DMS114 treated with DMSO at 0.1 percent for 48 hours (cell line): ENCODE results near the gene SOD1.
"Not testable (repeated sequence)": the region's sequence is repeated elsewhere in the genome, so short reads cannot be mapped to it uniquely, and the experiment has no call there.

ENCODE experiments used
- DNase-seq: peaks from one replicate; lab custom pipeline; 2025; ENCODE audit not compliant: unreplicated experiment; lab: John Stamatoyannopoulos, UW

The SOD1 gene

DNA sequence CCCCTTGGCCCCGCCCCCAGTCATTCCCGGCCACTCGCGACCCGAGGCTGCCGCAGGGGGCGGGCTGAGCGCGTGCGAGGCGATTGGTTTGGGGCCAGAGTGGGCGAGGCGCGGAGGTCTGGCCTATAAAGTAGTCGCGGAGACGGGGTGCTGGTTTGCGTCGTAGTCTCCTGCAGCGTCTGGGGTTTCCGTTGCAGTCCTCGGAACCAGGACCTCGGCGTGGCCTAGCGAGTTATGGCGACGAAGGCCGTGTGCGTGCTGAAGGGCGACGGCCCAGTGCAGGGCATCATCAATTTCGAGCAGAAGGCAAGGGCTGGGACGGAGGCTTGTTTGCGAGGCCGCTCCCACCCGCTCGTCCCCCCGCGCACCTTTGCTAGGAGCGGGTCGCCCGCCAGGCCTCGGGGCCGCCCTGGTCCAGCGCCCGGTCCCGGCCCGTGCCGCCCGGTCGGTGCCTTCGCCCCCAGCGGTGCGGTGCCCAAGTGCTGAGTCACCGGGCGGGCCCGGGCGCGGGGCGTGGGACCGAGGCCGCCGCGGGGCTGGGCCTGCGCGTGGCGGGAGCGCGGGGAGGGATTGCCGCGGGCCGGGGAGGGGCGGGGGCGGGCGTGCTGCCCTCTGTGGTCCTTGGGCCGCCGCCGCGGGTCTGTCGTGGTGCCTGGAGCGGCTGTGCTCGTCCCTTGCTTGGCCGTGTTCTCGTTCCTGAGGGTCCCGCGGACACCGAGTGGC lies at the start of gene SOD1:
TSS of gene SOD1 (plus strand) at position 158 of the 723 bp plus-strand sequence. CDS start at position 235, 77 bp downstream.
- DNase-seq, result peak; percentile 82

DNA sequence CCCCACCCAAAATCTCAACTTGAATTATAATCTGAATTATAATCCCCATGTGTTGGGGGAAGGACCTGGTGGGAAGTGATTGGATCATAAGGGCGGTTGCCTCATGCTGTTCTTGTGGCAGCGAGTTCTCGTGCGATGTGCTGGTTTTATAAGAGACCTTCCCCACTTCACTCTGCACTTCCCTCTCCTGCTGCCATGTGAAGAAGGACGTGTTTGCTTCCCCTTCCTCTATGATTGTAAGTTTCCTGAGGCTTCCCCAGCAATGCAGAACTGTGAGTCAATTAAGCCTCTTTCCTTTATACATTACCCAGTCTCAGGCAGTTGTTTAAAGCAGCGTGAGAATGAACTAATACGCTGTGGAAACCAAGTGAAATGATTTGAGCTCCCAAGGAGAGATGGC lies 48.0 kb upstream of the SOD1 start:
- no peak for DNase-seq

DNA sequence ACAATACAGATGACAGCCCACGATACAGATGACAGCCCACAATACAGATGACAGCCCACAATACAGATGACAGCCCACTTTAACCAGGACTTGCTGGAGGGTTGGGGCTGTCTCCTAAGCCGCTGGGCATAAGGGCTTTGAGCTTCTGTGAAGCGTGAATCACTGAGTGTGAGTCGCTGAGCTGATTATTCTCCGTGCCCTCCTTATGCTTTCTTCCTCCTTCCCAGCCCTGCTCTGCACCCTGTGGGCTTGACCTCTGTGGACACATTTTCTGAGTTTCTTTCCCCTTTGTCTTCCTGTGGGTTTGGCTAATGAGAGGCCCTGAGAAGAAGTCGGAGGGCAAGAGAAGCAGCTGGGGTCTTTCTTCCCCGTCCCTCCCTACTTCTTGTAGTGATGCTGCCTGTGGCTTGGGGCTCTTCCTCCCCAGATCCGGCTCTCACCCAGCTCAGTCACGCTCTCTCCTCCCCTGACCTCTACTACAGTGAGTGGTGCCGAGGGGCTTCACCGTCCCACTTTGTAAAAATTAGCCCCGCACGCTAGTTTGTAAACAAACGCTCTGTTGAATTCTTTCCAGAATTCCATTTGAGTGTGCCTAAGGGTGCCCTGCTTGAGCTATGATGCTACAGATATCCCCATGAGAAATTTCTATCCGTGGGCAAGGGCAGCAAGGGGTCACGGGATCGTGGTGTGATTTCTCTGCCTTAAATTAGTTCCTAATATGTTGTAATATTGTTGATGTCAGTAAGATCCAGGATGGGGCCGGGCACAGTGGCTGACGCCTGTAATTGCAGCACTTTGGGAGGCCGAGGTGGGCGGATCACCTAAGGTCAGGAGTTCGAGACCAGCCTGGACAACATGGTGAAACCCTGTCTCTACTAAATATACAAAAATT lies 46.4 kb upstream of the SOD1 start:
- DNase-seq, result no peak

DNA sequence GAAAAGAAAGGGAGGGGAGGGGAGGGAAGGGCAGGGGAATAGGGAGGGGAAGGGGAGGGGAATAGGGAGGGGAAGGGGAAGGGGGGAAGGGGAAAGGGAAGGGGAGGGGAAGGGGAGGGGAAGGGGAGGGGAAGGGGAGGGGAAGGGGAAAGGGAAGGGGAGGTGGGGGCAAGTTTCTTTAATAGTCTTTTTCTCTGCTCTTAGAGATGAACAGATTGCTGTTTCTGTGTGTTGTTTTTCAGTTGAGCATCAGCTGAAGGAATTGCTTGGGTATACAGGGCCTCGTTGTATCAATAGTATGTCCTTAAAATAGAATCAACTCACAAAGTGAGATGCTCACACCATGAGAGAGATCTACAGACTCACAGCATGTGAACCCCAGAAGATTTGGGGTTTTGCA lies 44.8 kb upstream of the SOD1 start:
- no peak for DNase-seq

DNA sequence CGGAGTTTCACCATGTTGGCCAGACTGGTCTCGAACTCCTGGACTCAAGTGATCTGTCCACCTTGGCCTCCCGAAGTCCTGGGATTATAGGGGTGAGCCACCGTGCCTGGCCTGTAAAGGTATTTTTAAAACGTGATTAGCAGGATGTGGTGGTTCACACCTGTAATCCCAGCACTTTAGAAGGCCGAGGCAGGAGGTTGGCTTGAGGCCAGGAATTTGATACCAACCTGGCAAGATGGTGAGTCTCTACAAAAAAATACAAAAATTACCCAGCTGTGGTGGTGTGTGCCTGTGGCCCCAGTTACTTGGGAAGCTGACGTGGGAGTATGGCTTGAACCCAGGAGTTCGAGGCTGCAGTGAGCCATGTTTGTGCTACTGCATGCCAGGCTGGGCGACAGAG lies 43.3 kb upstream of the SOD1 start:
- no peak for DNase-seq

DNA sequence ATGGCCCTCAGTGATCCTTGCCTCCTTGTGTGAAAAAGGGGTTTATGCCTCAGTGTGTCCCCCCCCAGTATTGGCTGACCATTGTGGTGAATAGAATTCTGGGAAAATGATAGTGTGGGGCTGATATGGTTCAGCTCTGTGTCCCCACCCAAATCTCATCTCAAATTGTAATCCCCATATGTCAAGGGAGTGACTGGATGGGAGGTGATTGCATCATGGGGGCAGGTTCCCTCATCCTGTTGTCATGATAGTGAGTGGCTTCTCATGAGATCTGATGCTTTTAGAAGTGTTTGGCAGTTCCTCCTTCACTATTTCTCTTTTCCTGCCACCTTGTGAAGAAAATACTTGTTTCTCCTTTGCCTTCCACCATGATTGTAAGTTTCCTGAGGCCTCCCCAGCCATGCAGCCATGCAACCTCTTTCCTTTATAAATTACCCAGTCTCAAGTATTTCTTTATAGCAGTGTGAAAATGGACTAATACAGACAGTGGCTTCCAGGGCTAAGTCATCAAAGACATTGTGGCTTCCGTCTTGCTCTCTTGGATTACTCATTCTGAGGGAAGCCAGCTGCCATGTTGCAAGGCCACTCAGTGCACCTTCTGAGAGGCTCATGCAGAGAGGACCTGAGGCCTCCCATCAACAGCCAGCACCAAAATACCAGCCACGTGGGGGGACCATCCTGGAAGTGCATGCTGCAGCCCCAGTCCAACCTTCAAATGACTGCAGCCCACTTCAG lies 40.6 kb upstream of the SOD1 start:
- no peak for DNase-seq

DNA sequence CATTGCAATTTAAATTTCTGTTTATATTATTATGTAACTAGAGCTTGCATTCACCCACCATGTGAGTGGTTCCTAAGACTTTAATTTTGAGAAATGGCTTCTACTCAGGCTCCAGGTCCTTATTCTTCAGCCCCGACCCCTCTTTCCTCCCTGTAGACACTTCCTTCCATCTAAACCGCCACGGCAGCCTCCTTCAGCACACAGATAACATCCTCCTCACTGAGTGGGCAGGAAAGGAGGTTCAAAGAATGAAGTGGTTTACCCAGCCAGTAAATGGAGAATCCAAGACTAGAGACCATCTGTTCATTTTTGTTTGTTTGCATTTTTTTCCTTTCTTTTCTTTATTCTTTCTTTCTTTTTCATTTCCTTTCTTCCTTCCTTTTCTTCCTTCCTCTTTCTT lies 37.1 kb upstream of the SOD1 start:
- no peak for DNase-seq

DNA sequence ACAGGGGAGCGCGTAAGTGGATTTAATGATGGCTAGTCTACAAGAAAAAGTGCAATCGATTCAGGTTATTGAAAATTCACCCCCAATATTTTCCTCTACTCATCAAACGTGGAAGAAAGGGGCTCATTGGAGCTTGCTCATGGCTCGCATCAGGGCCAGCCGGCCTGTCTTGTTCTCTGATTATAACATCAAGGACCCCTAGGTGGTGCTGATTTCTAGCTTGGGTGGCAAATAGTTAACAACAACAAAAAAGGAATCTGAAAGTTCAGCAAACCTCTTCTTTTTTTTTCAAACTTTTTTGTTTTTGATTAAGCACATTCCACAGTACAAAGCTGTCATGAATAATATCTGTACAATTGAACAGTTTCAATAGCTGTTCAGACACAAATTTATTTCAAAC lies 35.8 kb upstream of the SOD1 start:
- DNase-seq, result no peak

DNA sequence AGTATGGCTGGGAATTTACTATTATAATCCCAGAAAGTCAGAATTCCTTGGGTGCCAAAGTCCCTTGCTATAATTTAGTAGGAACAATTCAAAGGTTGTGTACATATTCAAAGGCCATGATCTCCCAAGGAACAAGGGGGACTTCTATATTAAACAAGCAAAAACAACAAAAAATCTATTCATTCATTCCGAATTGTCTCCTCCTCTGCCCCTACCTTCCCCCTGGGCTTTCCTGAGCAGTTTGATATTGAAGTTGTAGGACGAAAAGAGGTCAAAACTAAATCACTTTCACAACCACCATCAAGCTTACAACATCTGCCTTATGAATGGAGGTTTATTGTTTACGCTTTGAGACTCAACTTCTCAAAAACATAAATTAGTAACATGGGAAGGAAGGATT lies 35.3 kb upstream of the SOD1 start:
- DNase-seq, result no peak

DNA sequence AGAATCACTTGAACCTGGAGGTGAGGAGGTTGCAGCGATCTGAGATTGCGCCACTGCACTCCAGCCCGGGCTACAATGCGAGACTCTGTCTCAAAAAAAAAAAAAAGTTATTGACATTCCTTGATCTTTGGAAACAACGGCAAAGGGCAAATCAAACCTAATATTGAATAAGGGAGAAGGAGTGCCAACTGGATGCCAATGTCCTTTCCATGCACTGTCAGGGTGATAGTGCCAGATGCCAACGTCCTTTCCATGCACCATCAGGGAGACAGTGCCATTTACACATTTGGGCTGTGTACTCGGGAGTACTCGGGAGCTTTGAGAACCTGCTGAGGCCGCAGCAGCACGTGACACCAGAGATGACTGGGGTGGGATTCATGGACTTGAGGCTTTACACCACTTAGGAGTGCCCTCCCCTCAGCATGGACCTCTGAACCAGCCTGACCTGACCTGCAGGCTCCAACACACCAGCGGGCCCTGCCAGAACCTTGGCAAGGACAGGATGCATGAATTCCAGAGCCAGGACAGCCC lies 34.5 kb upstream of the SOD1 start:
- DNase-seq, result no peak

DNA sequence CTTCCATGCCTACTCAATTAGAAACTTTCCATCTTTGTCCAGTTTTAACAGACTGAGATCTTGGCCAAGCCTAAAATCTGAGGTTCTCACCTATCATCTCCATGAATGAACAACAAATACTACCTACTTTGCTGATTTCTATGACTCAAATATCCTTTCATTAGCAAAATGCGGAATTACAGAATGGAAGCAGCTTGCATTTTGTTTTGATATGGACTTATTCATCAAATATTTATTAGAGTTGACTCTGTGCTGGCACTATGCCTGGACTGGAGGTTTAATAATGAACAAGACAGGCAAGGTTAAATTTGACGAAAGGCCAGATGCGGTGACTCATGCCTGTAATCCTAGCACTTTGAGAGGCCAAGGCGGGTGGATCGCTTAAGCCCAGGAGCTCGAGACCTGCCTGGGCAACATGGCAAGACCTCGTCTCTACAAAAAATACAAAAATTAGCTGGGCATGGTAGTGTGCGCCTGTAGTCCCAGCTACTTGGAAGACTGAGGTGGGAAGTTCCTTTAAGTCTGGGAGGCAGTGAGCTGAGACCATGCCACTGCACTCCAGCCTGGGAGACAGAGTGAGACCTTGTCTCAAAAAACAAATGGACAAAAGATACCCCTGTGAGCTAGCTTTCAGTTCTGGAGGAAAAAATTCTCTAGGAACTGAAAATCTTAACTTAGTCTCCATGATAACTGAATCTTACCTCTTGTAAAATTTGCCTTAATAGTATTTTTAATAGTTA lies 29.4 kb upstream of the SOD1 start:
- no peak for DNase-seq

DNA sequence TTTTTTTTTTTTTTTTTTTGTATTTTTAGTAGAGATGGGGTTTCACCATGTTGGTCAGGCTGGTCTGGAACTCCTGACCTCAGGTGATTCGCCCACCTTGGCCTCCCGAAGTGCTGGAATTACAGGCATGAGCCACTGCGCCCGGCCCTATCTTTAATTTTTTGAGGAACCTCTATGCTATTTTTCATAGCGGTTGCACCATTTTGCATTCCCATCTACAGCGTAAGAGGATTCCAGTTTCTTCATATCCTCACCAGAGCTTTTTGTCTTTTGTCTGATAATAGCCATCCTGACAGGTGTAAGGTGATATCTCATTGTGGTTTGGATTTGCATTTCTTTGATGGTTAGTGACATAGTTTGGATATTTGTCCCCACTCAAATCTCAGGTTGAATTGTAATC lies 27.6 kb upstream of the SOD1 start:
- DNase-seq, result not testable (repeated sequence)

DNA sequence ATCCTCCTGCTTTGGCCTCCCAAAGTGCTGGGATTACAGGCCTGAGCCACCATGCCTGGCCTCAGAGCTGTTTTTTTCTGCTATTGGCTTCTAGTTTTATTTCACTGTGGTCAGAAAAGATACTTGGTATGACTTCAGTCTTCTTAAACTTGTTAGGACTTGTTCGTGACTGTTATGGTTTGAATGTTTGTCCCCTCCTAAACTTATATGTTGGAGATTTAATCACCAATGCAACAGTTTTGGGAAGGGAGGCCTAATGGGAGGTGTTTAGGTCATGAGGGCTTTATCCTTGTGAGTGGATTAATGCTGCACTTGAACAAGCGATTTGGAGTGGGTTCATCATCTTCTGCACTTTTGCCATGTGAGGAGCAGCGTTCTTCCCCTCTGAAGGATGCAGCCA lies 24.5 kb upstream of the SOD1 start:
- DNase-seq, result no peak

DNA sequence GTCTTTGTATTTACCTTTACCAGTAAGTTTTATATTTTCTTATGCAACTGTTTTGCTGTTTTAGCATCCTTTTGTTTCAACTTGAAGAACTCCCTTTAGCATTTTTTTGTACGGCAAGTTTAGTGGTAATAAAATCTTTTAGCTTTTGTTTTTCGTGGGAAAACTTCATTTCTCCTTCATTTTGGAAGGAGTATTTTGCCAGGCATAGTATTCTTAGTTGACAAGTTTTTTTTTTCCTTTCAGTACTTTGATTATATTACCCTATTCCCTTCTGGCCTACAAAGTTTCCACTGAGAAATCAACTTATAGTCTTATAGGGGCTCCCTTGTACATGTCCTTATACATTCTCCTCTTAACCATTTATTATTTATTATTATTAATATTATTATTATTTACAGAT lies 22.6 kb upstream of the SOD1 start:
- no peak for DNase-seq

DNA sequence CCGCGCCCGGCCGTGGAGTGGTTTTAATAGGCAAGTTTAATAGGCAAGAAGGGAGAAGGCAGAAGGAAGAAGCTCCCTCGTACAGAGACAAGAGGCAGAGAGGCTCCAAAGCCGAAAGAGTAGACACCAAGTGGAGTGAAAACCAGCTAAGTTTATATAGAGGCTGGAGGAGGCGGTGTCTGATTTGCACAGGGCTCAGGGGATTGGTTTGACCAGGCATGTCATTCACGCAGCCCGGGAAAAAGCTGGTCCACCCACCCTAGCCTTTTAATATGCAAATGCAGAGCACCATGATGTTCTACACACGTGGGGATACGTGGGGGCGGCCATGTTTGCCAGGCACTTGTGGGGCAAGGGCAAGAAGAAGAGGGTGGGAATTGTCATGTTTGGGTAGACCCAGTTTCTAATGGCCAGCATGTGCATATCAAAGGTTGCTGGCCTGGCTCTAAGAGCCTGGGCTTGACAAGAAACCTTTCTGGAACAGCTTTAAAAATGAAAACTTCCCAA lies 18.0 kb upstream of the SOD1 start:
- no peak for DNase-seq

DNA sequence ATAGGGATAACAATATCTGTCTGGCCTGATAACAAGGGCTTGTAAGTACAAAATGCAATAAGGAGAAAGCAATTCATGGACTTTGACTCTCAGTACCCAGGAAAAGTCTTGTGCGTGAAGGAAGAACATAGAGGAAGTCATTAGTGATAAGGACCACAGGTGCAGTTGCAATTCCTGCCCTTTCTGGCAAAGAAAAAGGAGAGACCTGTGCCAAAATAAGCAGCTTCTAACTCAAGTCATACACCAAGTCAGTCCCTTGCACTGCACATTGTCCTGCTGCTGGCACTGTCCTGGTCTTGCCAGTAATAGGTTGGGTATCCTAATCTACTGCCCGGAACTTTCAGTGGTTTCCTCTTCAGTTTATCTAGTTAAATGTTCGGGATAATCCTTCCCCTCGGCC lies 14.8 kb upstream of the SOD1 start:
- DNase-seq, result no peak

DNA sequence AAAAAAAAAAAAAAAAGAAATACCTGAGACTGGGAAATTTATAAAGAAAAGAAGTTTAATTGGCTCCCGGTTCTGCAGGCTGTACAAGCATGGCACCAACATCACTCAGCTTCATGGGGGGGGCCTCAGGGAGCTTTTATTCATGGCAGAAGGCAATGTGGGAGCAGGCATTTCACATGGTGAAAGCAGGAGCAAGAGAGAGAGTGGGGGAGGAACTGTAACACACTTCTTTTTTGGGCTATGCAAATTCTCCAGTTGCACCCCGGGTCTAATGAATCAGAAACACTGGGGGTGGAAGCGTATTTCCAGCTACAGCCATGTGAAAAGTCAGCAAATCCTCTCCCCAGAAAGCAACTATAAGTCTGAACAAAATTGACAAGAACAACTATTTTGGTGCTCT lies 11.8 kb upstream of the SOD1 start:
- DNase-seq, result no peak

DNA sequence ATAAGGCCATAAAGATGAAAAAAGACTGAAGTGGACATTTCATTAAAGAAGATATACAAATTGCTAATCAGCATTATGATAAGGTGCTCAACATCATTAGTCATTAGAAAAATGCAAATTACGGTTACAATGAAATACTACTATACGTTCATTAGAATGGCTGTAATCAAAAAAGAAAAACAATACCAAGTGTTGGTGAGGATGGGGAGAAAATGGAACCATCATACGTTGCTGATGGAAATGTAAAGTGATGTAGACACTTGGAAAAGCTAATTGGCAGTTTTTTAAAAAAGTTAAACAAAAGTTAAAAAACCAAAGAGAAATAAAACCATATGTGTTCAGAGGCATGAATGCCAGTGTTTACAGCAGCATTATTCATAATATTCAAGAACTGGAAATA lies 8.6 kb upstream of the SOD1 start:
- DNase-seq, result no peak

DNA sequence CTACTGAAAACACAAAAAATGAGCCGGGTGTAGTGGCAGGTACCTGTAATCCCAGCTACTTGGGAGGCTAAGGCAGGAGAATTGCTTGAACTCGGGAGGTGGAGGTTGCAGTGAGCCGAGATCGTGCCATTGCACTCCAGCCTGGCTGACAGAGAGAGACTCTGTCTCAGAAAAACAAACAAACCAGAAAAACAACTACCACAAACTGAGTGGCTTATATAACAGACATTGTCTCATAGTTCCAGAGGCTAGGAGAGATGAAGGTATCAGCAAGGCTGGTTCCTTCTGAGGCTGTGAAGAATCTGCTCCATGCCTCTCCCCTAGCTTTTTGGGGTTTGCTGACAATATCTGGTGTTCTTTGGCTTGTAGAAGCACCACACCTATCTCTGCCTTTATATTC lies 8.0 kb upstream of the SOD1 start:
- not testable (repeated sequence) for DNase-seq

DNA sequence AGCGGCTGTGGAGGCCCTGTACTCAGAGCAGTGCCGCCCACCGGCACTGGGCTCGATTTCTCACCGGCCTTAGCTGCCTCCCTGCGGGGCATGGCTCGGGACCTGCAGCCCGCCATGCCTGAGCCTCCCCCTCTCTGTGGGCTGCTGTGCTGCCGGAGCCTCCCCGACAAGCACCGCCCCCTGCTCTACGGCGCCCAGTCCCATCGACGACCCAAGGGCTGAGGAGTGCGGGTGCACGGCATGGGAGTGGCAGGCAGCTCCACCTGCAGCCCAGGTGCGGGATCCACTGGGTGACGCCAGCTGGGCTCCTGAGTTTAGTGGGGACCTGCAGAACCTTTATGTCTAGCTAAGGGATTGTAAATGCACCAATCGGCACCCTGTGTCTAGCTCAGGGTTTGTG lies 5.2 kb upstream of the SOD1 start:
- no peak for DNase-seq
